HG03060 (cell line): Measurements from ENCODE around the gene NXNL1.

Experiments
- ATAC-seq: cut with Tn5 transposase; IDR thresholded peaks from one replicate; pipeline ENCODE4 v1.9.1; 2021; ENCODE audit warnings: low read depth, moderate number of reproducible peaks; ENCODE audit not compliant: unreplicated experiment

The NXNL1 gene

GRCh38 chr19:17458970-17459369, 1.8 kb downstream of the NXNL1 start:
- ATAC-seq: no peak

DNA sequence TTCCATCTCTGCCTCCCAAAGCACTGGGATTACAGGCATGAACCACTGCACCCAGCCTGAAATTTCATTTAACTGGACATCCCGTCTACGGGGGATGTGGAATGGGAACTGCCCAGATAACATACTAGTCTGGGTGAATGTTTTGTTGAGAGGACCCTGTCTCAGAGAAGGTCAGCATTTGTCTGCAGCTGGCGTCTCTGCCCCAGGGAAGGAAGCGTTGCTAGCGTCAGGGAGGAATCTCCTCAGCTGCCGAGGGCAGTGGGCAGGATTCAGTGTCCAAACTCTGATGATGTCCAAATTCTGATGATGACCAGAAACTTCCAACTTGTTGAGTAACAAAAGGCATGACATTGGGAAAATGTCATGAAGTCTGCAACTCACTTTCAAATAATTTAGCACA, 3.1 kb downstream of the NXNL1 start:
- ATAC-seq: no peak

GRCh38 chr19:17456127-17456526, 4.6 kb downstream of the NXNL1 start:
- no peak for ATAC-seq

DNA sequence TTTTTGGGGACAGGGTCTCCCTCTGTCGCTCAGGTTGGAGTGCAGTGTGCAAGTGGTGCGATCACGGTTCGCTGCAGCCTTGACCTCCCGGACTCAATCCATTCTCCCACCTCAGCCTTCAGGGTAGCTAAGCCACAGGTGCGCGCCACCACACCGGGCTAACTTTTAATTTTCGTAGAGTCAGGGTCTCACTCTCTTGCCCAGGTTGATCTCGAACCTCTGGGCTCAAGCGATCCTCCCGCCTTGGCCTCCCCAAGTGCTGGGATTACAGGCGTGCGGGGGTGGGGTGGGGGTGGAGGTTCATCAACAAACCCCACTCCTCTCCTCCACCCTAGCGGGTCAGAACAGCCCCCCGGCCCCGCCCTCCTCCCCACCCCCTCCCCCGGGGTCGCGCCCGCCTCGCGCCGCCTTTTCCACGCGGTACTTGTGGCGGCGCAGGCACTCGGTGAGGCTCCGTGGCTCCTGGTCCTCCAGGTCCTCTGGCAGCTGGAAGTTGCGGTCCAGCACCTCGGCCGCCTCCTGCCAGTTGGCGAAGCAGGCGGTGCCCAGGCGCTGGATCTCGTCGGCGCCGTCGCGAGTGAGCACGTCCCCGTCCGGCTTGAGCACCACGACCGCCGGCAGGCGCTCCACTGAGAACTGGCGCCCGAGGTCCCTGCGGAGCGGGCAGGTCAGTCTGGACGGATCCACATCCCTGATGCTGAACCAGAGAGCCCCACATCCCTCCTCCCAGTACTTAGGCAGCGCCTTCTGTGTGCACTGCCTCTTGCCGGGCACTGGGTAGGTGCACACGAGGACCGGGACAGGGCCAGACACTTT, 5.2 kb downstream of the NXNL1 start:
- ATAC-seq: no peak

GRCh38 chr19:17454576-17455071, 6.1 kb downstream of the NXNL1 start:
- no peak for ATAC-seq

DNA sequence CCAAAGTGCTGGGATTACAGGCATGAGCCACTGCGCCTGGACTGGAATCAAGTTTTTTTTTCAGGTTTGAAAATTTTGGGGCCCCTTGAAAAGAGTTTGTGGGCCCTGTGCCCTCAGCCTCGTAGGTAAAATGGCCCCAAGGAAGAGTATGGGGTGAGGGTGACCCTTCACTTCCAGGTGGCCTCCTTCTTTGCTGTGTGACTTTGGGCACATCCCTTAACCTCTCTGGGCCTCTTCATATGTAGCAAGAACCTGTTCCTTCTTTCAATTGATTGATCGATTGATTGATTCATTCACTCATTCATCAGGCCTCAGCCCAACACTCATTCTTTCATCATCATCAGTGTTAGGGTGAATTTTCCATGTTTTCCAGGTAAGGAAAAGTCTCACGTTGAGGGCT, 8.9 kb downstream of the NXNL1 start:
- ATAC-seq: no peak

DNA sequence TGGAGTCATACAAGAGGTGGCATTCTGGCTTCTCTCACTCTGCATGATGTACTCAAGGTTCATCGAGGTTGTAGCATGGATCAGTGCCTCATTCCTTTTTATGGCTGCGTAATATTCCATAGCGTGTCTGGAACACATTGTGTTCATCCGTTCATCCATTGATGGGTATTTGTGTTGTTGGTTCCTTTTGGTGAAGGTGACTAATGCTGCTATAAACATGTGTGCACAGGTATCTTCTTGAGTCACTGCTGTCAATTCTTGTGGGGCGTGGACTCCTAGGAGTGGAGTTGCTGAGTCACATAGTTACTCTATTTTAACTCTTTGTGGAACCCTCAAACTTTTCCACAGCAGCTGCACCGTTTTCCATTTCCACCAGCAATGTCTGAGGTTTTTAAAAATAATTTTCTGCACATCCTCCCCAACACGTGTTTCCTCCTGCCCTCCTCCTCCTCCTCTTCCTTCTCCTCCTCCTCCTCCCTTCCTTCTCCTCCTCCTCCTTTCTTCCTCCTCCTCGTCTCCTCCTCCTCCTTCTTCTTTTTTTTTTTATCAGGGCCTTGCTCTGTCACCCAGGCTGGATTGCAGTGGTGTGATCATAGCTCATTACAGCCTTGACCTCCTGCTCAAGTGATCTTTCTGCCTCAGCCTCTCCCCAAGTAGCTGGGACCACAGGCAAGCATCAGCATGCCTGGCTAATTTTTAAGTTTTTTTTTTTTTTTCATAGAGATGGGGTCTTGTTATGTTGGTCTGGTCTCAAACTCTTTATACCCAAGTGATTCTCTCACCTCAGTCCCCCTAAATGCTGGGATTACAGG, 10.3 kb downstream of the NXNL1 start:
- no peak for ATAC-seq

GRCh38 chr19:17448131-17448967, 12.4 kb downstream of the NXNL1 start, which contains the start of gene TMEM221:
Gene TMEM221, minus strand, starts transcription at chr19:17448668. Its CDS starts 206 bp downstream, at chr19:17448462.
- no peak for ATAC-seq

GRCh38 chr19:17447704-17448130, 13.0 kb downstream of the NXNL1 start:
- no peak for ATAC-seq

GRCh38 chr19:17445526-17446165, 15.1 kb downstream of the NXNL1 start:
- ATAC-seq: no peak

- no peak for ATAC-seq
Observed at GRCh38 chr19:17441241-17442021, 19.3 kb downstream of the NXNL1 start.

- no peak for ATAC-seq
Observed at GRCh38 chr19:17436874-17437267, 23.9 kb downstream of the NXNL1 start.

- ATAC-seq: no peak
Observed at GRCh38 chr19:17436094-17436873, 24.4 kb downstream of the NXNL1 start.

GRCh38 chr19:17435218-17435617, 25.5 kb downstream of the NXNL1 start:
- no peak for ATAC-seq

DNA sequence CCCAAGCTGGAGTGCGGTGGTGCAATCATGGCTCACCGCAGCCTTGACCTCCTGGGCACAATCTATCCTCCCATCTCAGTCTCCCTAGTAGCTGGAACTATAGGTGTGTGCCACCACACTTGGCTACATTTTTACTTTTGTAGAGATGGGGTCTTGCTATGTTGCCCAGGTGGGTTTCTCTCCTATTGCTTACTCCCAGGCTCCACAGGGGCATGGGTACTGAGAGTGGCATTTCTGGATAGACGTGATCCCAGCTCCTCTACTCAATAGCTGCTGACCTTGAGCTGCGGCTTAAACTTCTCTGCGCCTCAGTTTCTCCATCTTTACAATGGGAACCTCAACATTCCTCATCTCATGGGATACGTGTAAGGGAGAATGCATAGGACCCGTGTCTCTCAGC, 29.3 kb downstream of the NXNL1 start:
- ATAC-seq: no peak

DNA sequence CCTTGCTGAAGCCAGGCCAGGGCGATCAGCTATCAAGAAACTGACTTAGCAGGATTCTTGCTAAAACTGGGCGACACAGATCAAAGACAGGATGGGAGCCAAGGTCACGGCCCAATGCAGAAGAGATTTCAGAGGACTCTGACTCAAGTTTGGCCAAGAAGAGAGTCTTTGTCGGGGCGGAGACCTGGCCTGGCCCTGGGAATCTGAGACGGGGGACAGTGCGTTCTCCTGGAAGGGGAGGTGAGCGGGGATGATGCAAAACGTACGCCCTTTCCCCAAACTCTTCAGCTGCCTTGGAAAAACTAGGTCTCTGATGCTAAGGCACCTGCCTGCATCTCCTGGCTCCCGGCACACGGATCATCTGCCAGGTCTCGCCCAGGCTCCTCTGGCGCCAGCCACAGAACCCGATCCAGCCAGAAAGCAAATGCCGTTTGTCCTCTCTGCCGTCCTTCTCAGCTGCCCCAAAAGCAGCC, 31.0 kb downstream of the NXNL1 start:
- no peak for ATAC-seq

DNA sequence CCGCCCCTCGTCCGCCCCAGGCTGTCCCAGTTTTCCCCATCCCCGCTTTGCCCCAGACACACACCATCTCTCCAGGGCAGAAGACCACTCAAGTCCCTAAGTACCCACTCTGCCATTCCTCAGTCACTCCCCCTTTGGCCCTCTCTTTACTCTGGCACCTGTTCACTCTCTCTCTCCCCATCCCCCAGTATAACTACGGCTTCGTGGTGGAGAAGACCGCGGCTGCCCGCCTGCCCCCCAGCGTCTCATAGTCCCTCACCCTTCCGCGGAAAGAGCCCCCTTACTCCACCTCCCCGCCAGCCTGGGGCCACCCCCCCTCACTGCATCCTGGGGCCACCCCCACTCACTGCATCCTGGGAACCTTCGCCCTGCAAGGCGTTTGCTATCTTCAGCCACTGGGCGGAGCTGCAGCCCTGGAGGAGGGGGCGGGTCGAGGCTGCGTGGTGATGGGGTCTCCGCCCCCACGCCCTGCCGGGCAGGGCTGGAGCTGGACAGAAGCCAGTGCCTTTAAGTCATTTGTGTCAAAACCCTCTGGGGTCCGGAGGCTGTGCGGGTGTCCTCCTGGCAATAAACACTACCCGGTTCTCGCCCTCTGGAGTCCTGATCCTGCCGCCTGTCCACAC, 35.9 kb downstream of the NXNL1 start:
- ATAC-seq: no peak
